ENCODE data around the gene ZC3H12D.

DNA sequence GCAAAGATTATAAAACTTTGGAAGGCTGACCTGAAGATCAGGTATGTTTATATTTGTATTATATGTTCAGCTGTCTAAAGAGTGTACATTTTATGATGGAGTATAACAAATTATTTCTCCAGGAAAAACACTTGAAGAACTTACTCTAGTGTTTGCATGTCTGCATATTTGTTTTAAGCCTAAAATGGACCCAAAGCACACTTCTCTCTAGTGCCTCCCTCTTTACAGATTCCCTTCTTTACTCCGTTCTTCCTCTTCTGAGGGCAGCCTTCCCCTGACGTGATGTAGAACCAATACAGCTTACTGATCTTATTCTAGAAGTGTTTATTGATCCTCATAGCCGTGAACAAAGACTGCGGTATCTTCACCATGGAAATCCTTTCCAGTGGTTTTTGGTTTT is 70.8 kb downstream of the ZC3H12D start:
- TF ChIP-seq, protein P1, sequence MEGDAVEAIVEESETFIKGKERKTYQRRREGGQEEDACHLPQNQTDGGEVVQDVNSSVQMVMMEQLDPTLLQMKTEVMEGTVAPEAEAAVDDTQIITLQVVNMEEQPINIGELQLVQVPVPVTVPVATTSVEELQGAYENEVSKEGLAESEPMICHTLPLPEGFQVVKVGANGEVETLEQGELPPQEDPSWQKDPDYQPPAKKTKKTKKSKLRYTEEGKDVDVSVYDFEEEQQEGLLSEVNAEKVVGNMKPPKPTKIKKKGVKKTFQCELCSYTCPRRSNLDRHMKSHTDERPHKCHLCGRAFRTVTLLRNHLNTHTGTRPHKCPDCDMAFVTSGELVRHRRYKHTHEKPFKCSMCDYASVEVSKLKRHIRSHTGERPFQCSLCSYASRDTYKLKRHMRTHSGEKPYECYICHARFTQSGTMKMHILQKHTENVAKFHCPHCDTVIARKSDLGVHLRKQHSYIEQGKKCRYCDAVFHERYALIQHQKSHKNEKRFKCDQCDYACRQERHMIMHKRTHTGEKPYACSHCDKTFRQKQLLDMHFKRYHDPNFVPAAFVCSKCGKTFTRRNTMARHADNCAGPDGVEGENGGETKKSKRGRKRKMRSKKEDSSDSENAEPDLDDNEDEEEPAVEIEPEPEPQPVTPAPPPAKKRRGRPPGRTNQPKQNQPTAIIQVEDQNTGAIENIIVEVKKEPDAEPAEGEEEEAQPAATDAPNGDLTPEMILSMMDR (IDR thresholded peaks at IDR 0.05): no peak
- TF ChIP-seq POLR2A (IDR thresholded peaks at IDR 0.05): no peak

Measured in thyroid gland (tissue), 4 donors.